Kidney (tissue), 14 donors: ENCODE results near the gene MVP. TPM values are rescaled to one million over a fixed set of nuclear protein-coding genes. Genes with fewer than 3 reads are reported as not detected.

Source experiments
- DNase-seq, 5 donors: peaks; one replicate each; pipeline ENCODE4 v3.0.0-alpha.2; 2013 to 2020
- FAIRE-seq: peaks from 2 replicates; lab custom pipeline; 2012; peaks lifted over from hg19 to GRCh38; lab: Jason Lieb, UNC
- H3K27ac ChIP-seq, 2 donors: one replicate each; pipeline ENCODE4 v1.7.0; 2013; ENCODE audit warnings: low read depth in 2 of 2, low read length in 2 of 2, inconsistent platforms in 1 of 2
- H3K27me3 ChIP-seq: one replicate; pipeline ENCODE4 v1.7.1; 2013; ENCODE audit warnings: low read length, inconsistent platforms; ENCODE audit not compliant: control insufficient read depth, insufficient read depth
- H3K36me3 ChIP-seq, 3 donors: one replicate each; pipeline versions ENCODE4 v1.7.0 to v1.7.1; 2013; ENCODE audit warnings: low read length in 3 of 3, control low read depth in 1 of 3, inconsistent platforms in 1 of 3; ENCODE audit not compliant: insufficient read depth in 3 of 3, control insufficient read depth in 2 of 3
- H3K4me1 ChIP-seq, 3 donors: one replicate each; pipeline versions ENCODE4 v1.7.0 to v1.7.1; 2013; ENCODE audit warnings: low read length in 3 of 3, inconsistent platforms in 1 of 3, low read depth in 1 of 3; ENCODE audit not compliant: control insufficient read depth in 2 of 3, insufficient read depth in 2 of 3
- H3K4me3 ChIP-seq, 3 donors: one replicate each; pipeline versions ENCODE4 v1.7.0 to v1.8.1; 2013; ENCODE audit warnings: low read length in 3 of 3, control low read depth in 1 of 3, inconsistent platforms in 1 of 3
- H3K9ac ChIP-seq, 3 donors: one replicate each; pipeline versions ENCODE4 v1.7.0 to v1.7.1; 2013; ENCODE audit warnings: low read length in 3 of 3, control low read depth in 1 of 3, inconsistent platforms in 1 of 3
- H3K9me3 ChIP-seq, 3 donors: one replicate each; pipeline versions ENCODE4 v1.7.0 to v1.7.1; 2013; ENCODE audit warnings: low read length in 3 of 3, control low read depth in 1 of 3, inconsistent platforms in 1 of 3; ENCODE audit not compliant: control insufficient read depth in 2 of 3, insufficient read depth in 1 of 3
- intact Hi-C: fragments of 100-400 bp; cut with DNase I; formaldehyde crosslinking; loops from one replicate; pipeline ENCODE4 v1.11.1; 2022
- polyA plus RNA-seq: library from polyadenylated mRNA; stranded (reverse); fragments of 350-450 nt; fragmentation: Illumina TruSeq; extraction: RNeasy Lipid Tissue Mini Kit (QIAGEN cat#74804); gene quantifications from one replicate; pipeline ENCODE4 v1.2.3, GENCODE V29; 2014; ENCODE audit warnings: low read depth, low replicate concordance; ENCODE audit not compliant: insufficient read depth
- total RNA-seq: library from RNA; stranded (reverse); fragmentation: NEBNext Ultra II Directional; extraction: Animal tissue kit (Norgen Biotek cat#: 25700); gene quantifications from one replicate; pipeline ENCODE4 v1.2.1, GENCODE V29; 2021
- TF ChIP-seq, protein P1 (sequence below): IDR thresholded peaks from 3 replicates; pipeline ENCODE4 v1.5.1; 2012; ENCODE audit warnings: mild to moderate bottlenecking, moderate library complexity, borderline replicate concordance; ENCODE audit not compliant: insufficient read depth; ENCODE audit errors: extremely low read depth
- donor health status: control.
- donor health status: control.
- donor health status: control.
- donor health status: control.
- donor health status: control.
- donor health status: DM: yes; HTN: yes; CAD: no.
- donor health status: Normal renal cell carcinoma (clear cell type).

Gene MVP
- total and polyA plus RNA-seq, 2 donors from 2014 or later: 123 to 271 TPM

DNA sequence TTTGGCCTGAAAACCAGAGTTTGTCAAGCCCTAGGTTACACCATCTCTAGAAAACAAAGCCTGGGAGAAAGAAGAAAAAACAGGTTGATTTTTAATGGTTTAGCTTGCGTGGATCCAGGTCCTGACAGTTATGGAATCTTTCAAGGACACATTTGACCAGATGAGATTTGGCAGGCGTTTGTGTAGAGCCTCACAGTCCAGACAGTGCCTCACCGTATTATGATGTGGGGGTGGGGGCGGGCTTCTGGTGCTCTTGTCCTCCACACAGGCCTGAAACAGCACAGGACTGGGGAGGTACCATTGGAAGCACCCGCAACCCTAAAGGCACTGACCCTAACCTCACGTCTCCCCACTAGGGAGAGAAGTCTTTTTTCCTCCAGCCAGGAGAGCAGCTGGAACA lies 19.6 kb downstream of the MVP start:
- no peaks in the 10 kb centered on the region for H3K9me3 ChIP-seq
- no peak for DNase-seq
- no peak for FAIRE-seq
- H3K9ac ChIP-seq: no peak overlapping the region
- peaks cover 0 to 58% (median 31%) of the 10 kb centered on the region in 3 donors for H3K36me3 ChIP-seq
- no peak overlapping the region for H3K4me3 ChIP-seq
- H3K4me1 ChIP-seq: no peaks in the 10 kb centered on the region
- no peak overlapping the region for H3K27ac ChIP-seq
- TF ChIP-seq, protein P1, sequence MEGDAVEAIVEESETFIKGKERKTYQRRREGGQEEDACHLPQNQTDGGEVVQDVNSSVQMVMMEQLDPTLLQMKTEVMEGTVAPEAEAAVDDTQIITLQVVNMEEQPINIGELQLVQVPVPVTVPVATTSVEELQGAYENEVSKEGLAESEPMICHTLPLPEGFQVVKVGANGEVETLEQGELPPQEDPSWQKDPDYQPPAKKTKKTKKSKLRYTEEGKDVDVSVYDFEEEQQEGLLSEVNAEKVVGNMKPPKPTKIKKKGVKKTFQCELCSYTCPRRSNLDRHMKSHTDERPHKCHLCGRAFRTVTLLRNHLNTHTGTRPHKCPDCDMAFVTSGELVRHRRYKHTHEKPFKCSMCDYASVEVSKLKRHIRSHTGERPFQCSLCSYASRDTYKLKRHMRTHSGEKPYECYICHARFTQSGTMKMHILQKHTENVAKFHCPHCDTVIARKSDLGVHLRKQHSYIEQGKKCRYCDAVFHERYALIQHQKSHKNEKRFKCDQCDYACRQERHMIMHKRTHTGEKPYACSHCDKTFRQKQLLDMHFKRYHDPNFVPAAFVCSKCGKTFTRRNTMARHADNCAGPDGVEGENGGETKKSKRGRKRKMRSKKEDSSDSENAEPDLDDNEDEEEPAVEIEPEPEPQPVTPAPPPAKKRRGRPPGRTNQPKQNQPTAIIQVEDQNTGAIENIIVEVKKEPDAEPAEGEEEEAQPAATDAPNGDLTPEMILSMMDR: no peak
- H3K27me3 ChIP-seq: no peaks in the 10 kb centered on the region
- intact Hi-C loops: no loop called here

DNA sequence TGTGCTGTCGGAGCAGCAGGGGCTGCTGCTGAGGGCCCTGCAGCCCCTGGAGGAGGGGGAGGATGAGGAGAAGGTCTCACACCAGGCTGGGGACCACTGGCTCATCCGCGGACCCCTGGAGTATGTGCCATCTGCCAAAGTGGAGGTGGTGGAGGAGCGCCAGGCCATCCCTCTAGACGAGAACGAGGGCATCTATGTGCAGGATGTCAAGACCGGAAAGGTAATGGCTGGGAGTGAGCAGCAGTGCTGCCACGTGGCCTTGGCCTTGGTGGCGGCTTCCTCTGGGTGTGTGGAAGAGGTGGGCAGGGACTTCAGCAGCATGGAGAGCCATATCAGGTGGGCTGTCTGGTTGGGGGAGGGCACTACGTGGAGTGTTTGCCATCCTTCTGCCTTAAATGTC lies 20.0 kb downstream of the MVP start:
- FAIRE-seq (no peak), DNase-seq (no peak)
- Histone ChIP-seq H3K4me1 (no peaks in the 10 kb centered on the region), H3K27me3 (no peaks in the 10 kb centered on the region), H3K36me3 (peaks cover 0 to 59% (median 31%) of the 10 kb centered on the region in 3 donors), H3K9ac (no peak overlapping the region), H3K27ac (no peak overlapping the region), H3K9me3 (no peaks in the 10 kb centered on the region), H3K4me3 (no peak overlapping the region)
- TF ChIP-seq, protein P1: no peak
- intact Hi-C loops: no loop called here

DNA sequence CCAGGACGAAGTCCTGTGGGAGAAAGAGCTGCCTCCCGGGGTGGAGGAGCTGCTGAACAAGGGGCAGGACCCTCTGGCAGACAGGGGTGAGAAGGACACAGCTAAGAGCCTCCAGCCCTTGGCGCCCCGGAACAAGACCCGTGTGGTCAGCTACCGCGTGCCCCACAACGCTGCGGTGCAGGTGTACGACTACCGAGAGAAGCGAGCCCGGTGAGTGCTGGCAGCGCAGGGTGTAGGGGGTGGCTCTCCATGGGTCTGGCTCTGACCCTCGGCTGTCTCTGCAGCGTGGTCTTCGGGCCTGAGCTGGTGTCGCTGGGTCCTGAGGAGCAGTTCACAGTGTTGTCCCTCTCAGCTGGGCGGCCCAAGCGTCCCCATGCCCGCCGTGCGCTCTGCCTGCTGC lies 21.4 kb downstream of the MVP start:
- intact Hi-C loops: no loop called here
- Histone ChIP-seq H3K27me3 (no peaks in the 10 kb centered on the region), H3K27ac (no peak overlapping the region), H3K9me3 (no peaks in the 10 kb centered on the region), H3K36me3 (peaks cover 0 to 67% (median 40%) of the 10 kb centered on the region in 3 donors), H3K9ac (no peak overlapping the region), H3K4me1 (no peaks in the 10 kb centered on the region), H3K4me3 (no peak overlapping the region)
- DNase-seq: no peak
- TF ChIP-seq, protein P1: no peak
- FAIRE-seq: no peak

DNA sequence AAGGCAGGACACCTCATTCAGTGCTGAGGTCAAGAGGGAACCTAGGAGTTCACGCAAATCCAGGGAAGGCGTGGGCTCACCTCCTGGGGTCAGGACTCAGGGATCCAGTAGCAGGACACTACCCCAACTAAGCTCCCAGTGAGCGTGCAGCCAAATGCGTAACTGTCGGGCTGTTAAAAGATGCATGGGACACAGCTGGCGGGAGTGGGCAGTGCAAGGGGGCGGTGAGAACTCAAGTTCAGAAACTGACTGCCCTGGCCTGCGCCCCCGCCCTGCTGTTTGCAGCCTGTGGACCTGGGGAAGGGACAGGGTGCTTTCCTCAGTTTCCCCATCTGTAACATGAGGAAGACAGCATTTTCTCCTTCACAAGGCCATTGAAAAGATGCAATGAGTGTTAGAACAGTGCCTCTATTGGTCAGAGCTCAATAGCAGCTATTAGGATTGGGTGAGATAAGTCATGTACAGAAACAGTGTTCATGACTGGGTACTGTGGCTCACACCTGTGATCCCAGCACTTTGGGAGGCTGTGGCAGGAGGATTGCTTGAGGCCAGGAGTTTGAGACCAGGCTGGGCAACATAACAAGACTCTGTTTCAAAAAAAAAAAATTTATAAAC lies 22.6 kb downstream of the MVP start:
- Histone ChIP-seq H3K9ac (no peak overlapping the region), H3K4me1 (no peaks in the 10 kb centered on the region), H3K9me3 (no peaks in the 10 kb centered on the region), H3K27ac (no peak overlapping the region), H3K36me3 (peaks cover 0 to 64% (median 40%) of the 10 kb centered on the region in 3 donors), H3K4me3 (no peak overlapping the region), H3K27me3 (no peaks in the 10 kb centered on the region)
- FAIRE-seq (no peak), DNase-seq (no peak)
- TF ChIP-seq, protein P1: no peak
- intact Hi-C loops: no loop called here
